Left ventricle myocardium inferior (tissue), 1 donor: Measurements from ENCODE around the gene NT5C. TPM values are rescaled to one million over a fixed set of nuclear protein-coding genes. Genes with fewer than 3 reads are reported as not detected.

Experiments
- DNase-seq: peaks from one replicate; pipeline ENCODE4 v3.0.0-alpha.2; 2020
- H3K27ac ChIP-seq: fragments of 200-600 bp; replicated peaks from 2 replicates; pipeline ENCODE4 v1.8.0; 2021
- H3K27me3 ChIP-seq: fragments of 200-600 bp; 2 replicates; pipeline ENCODE4 v1.8.0; 2021; ENCODE audit warnings: low read depth
- H3K36me3 ChIP-seq: fragments of 200-600 bp; 2 replicates; pipeline ENCODE4 v1.8.0; 2021
- H3K4me1 ChIP-seq: fragments of 200-600 bp; 2 replicates; pipeline ENCODE4 v1.8.0; 2021
- H3K4me3 ChIP-seq: fragments of 200-600 bp; 2 replicates; pipeline ENCODE4 v1.8.0; 2021; ENCODE audit warnings: mild to moderate bottlenecking, moderate library complexity
- H3K9me3 ChIP-seq: fragments of 200-600 bp; replicated peaks from 2 replicates; pipeline ENCODE4 v1.8.0; 2021
- CTCF ChIP-seq: fragments of 200-600 bp; IDR thresholded peaks from 2 replicates; pipeline ENCODE4 v1.8.0; 2021; ENCODE audit warnings: antibody characterized with exemption, mild to moderate bottlenecking, borderline replicate concordance
- intact Hi-C: fragments of 100-400 bp; cut with micrococcal nuclease; formaldehyde crosslinking; loops from one replicate; pipeline ENCODE4 v1.11.0; 2022
- total RNA-seq: library from RNA; stranded (reverse); fragmentation: NEBNext Ultra II Directional; extraction: Animal tissue kit (Norgen Biotek cat#: 25700); gene quantifications from one replicate; pipeline ENCODE4 v1.2.1, GENCODE V29; 2021
- donor health status: DM: no; HTN: yes; CAD: no; lungs with severe emphysema.

The NT5C gene
- total RNA-seq, 1 donor from 2014 or later = 25.9 TPM

DNA sequence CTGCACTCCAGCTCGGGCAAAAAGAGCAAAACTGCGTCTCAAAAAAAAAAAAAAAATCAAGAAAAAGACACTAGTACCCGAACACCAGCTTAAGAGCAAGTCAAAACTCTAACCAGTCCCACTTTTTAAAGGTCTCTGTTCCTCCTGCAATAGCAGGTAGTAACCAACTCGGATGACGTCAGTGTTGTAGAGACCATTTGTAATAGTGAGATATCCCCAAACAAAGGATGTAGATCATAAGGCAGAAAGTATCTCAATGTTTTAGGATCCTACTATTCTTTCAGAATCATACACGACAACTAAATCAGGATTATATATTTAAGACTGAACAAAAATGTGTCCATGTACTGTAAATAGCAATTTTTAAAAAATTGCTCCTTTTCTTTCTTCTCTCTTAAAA is 20.4 kb upstream of the NT5C start:
- intact Hi-C loops = no loop called here
- Histone ChIP-seq H3K27me3 (no peaks in the 10 kb centered on the region), H3K9me3 (no peaks in the 10 kb centered on the region), H3K36me3 (peaks cover 5% of the 10 kb centered on the region), H3K4me1 (peaks cover 22% of the 10 kb centered on the region), H3K27ac (no peak overlapping the region), H3K4me3 (no peak overlapping the region)
- no peak for TF ChIP-seq CTCF
- no peak for DNase-seq

DNA sequence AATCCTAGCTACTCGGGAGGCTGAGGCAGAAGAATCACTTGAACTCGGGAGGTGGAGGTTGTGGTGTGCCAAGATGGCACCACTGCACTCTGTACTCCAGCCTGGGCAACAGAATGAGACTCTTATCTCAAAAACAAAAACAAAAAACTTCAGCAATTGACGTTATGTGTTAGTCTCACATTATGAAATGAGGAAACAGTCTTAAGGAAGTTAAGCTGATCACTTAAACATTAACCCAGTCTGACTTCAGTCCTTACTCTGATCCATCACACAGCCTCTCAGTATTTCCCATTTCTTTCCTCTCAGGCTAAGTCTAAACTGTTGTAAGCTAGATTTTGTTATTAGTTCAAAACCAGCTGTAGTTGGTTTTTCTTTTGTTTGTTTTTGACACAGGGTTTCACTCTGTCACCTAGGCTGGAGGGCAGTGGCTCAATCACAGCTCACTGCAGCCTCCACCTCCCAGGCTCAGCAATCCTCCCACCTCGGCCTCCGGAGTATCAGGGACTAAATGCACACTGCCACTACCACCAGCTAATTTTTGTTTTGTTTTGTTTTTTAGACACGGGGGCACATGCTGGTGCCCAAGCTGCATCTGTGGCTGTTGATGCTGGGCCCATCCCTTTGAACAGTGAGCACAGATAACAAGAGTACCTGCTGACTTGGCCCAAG is 16.5 kb upstream of the NT5C start:
- H3K27me3 ChIP-seq = no peaks in the 10 kb centered on the region
- no peak overlapping the region for H3K4me3 ChIP-seq
- DNase-seq = no peak
- H3K27ac ChIP-seq = no peak overlapping the region
- peaks cover 19% of the 10 kb centered on the region for H3K36me3 ChIP-seq
- H3K9me3 ChIP-seq = no peaks in the 10 kb centered on the region
- peaks cover 5% of the 10 kb centered on the region for H3K4me1 ChIP-seq
- intact Hi-C loops = no loop called here
- no peak for TF ChIP-seq CTCF

DNA sequence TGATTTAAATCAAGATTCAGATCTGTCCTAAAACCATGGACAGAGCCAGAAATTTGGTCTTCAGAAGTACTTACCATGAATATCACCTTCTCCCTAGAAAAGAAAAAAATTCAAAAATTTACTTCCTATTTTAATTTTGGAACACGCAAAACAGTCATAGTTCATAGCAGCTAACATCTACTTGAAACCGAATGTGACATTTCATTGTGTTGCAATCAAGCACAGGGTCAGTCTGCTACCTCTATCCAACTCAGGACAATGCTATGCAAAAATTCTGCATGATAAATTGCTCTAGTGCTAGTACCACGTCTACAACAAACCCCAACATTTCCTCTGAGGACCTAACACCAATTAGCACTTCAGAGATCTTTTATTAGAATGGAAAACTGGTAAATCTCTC is 15.1 kb upstream of the NT5C start:
- Histone ChIP-seq H3K27me3 (no peaks in the 10 kb centered on the region), H3K9me3 (no peaks in the 10 kb centered on the region), H3K4me3 (no peak overlapping the region), H3K36me3 (peaks cover 19% of the 10 kb centered on the region), H3K27ac (no peak overlapping the region), H3K4me1 (no peaks in the 10 kb centered on the region)
- intact Hi-C loops = no loop called here
- DNase-seq = no peak
- no peak for TF ChIP-seq CTCF

GRCh38 chr17:75144816-75145512 is 13.4 kb upstream of the NT5C start:
- H3K36me3 ChIP-seq = peaks cover 19% of the 10 kb centered on the region
- intact Hi-C loops = no loop called here
- no peaks in the 10 kb centered on the region for H3K9me3 ChIP-seq
- DNase-seq = no peak
- H3K4me1 ChIP-seq = no peaks in the 10 kb centered on the region
- TF ChIP-seq CTCF = no peak
- H3K27me3 ChIP-seq = no peaks in the 10 kb centered on the region
- no peak overlapping the region for H3K27ac ChIP-seq
- H3K4me3 ChIP-seq = no peak overlapping the region

GRCh38 chr17:75142236-75142971 is 10.9 kb upstream of the NT5C start:
- no peak for DNase-seq
- no peak for TF ChIP-seq CTCF
- intact Hi-C loops = no loop called here
- peaks cover 18% of the 10 kb centered on the region for H3K36me3 ChIP-seq
- H3K4me1 ChIP-seq = no peaks in the 10 kb centered on the region
- H3K27ac ChIP-seq = no peak overlapping the region
- no peaks in the 10 kb centered on the region for H3K27me3 ChIP-seq
- no peaks in the 10 kb centered on the region for H3K9me3 ChIP-seq
- no peak overlapping the region for H3K4me3 ChIP-seq
